Activated effector memory CD4-positive, alpha-beta T cell treated with anti-CD3 and anti-CD28 coated beads, Interleukin-2, amount 50 U/mL, for 16 hours (primary cell): ENCODE measurements around the gene PSMB3.
"Not testable (repeated sequence)": the region's sequence is repeated elsewhere in the genome, so short reads cannot be mapped to it uniquely, and the experiment has no call there.

Experiments
- DNase-seq: peaks from one replicate; pipeline ENCODE4 v3.0.0-alpha.2; 2020

The PSMB3 gene

GRCh38 chr17:38716368-38717005 lies 36.1 kb upstream of the PSMB3 start:
- DNase-seq = no peak

- no peak for DNase-seq
Measured at GRCh38 chr17:38717139-38717745, 35.3 kb upstream of the PSMB3 start.

GRCh38 chr17:38719289-38719942 lies 33.1 kb upstream of the PSMB3 start:
- no peak for DNase-seq

- DNase-seq = no peak
Measured at GRCh38 chr17:38719943-38720641, 32.4 kb upstream of the PSMB3 start.

GRCh38 chr17:38720941-38721340 lies 31.6 kb upstream of the PSMB3 start:
- no peak for DNase-seq

- DNase-seq = no peak
Measured at GRCh38 chr17:38721802-38722201, 30.7 kb upstream of the PSMB3 start.

- no peak for DNase-seq
Measured at GRCh38 chr17:38724337-38724988, 28.1 kb upstream of the PSMB3 start.

GRCh38 chr17:38725066-38725465 lies 27.5 kb upstream of the PSMB3 start:
- DNase-seq = no peak

- not testable (repeated sequence) for DNase-seq
Measured at GRCh38 chr17:38726145-38726544, 26.4 kb upstream of the PSMB3 start.

- peak; percentile 90 for DNase-seq
Measured at GRCh38 chr17:38727736-38728135, 24.8 kb upstream of the PSMB3 start.

- DNase-seq = peak; percentile 87
Measured at GRCh38 chr17:38728290-38728831, 24.2 kb upstream of the PSMB3 start.

GRCh38 chr17:38729368-38729885 lies 23.1 kb upstream of the PSMB3 start:
- DNase-seq = no peak

- DNase-seq = peak; percentile 95
Measured at GRCh38 chr17:38729886-38730525, 22.5 kb upstream of the PSMB3 start, which contains the start of gene CISD3. CISD3 (plus strand) TSS chr17:38730341; CDS start chr17:38730359, 18 bp downstream.

GRCh38 chr17:38730526-38731379 lies 21.8 kb upstream of the PSMB3 start:
- peak; percentile 72 for DNase-seq

GRCh38 chr17:38731526-38732294 lies 20.8 kb upstream of the PSMB3 start:
- no peak for DNase-seq

GRCh38 chr17:38732376-38733281 lies 19.9 kb upstream of the PSMB3 start:
- no peak for DNase-seq

- DNase-seq = no peak
Measured at GRCh38 chr17:38733282-38733981, 19.1 kb upstream of the PSMB3 start.
